ENCODE data around the gene TMEM214.

Gene TMEM214

DNA sequence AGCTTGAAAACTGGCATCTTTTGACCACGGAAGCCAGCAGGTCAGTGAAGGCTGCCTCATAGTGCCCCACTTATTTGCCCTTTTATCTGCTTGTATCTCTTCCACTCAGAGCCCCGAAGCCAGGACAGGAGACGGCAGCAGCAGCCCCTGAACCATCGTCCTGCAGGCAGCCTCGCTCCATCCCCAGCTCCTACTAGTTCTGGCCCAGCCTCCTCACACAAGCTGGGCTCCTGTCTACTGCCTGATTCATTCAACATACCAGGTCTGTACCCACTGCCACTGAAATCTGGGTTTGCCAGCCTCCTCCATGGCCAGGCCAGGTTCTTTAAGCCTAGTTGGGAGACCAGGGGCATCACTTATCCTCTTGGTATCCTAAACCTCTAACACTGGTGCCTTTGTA is 34.6 kb downstream of the TMEM214 start:
- Histone ChIP-seq H3F3A (ENCODE audit: low read depth) (no peaks in the 10 kb centered on the region), H3K36me3 (ENCODE audit: insufficient read depth, low read length) (no peaks in the 10 kb centered on the region), H3K79me2 (ENCODE audit: insufficient read depth, low read length) (peaks cover 43% of the 10 kb centered on the region), H3K9me3 (ENCODE audit: insufficient read depth, low read depth, low read length) (no peaks in the 10 kb centered on the region), H4K20me1 (ENCODE audit: insufficient read depth, low read length, poor library complexity, severe bottlenecking) (peaks cover 21% of the 10 kb centered on the region), H3K4me1 (ENCODE audit: insufficient read depth, low read length, poor library complexity, severe bottlenecking) (peaks cover 25% of the 10 kb centered on the region), H3K9me2 (replicated peaks; ENCODE audit: low read depth, low read length) (no peaks in the 10 kb centered on the region), H3K4me3 (ENCODE audit: low read length, poor library complexity, severe bottlenecking) (no peak overlapping the region), H2AFZ (ENCODE audit: low read length) (no peak overlapping the region), H3K4me2 (ENCODE audit: low read depth, low read length, poor library complexity, severe bottlenecking) (no peak overlapping the region), H3K27me3 (ENCODE audit: insufficient read depth, low read length, poor library complexity, severe bottlenecking) (no peaks in the 10 kb centered on the region), H3K9ac (ENCODE audit: low read depth, low read length, poor library complexity, severe bottlenecking) (no peak overlapping the region)
- TF ChIP-seq, protein P1, sequence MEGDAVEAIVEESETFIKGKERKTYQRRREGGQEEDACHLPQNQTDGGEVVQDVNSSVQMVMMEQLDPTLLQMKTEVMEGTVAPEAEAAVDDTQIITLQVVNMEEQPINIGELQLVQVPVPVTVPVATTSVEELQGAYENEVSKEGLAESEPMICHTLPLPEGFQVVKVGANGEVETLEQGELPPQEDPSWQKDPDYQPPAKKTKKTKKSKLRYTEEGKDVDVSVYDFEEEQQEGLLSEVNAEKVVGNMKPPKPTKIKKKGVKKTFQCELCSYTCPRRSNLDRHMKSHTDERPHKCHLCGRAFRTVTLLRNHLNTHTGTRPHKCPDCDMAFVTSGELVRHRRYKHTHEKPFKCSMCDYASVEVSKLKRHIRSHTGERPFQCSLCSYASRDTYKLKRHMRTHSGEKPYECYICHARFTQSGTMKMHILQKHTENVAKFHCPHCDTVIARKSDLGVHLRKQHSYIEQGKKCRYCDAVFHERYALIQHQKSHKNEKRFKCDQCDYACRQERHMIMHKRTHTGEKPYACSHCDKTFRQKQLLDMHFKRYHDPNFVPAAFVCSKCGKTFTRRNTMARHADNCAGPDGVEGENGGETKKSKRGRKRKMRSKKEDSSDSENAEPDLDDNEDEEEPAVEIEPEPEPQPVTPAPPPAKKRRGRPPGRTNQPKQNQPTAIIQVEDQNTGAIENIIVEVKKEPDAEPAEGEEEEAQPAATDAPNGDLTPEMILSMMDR (conservative IDR thresholded peaks at IDR 0.05; ENCODE audit: low read length): no peak
- no peak for TF ChIP-seq EZH2phosphoT487 (IDR thresholded peaks at IDR 0.05; ENCODE audit: borderline replicate concordance)

DNA sequence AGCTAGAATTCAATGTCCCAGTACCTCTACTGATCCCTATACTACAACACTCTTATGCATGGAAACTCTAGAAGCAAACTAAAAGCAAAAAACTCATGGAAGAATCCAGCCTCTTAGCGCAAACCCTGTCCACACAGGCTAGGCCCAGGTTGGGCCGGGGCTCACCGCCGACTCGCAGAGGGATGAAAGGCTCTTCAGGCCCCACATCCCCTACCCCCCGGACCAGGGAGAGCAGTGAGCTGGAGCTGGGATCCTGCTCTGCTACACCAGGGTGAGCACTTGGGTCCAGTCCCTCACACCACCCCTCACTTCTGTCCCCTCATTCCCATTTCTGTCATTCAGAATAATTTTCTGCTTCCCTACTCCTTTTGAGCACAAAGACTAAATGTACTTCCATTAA is 36.7 kb downstream of the TMEM214 start:
- Histone ChIP-seq H3K36me3 (ENCODE audit: insufficient read depth, low read length) (no peaks in the 10 kb centered on the region), H3F3A (ENCODE audit: low read depth) (no peaks in the 10 kb centered on the region), H3K4me1 (ENCODE audit: insufficient read depth, low read length, poor library complexity, severe bottlenecking) (peaks cover 36% of the 10 kb centered on the region), H4K20me1 (ENCODE audit: insufficient read depth, low read length, poor library complexity, severe bottlenecking) (peaks cover 21% of the 10 kb centered on the region), H3K27me3 (ENCODE audit: insufficient read depth, low read length, poor library complexity, severe bottlenecking) (no peaks in the 10 kb centered on the region), H2AFZ (ENCODE audit: low read length) (no peak overlapping the region), H3K4me2 (ENCODE audit: low read depth, low read length, poor library complexity, severe bottlenecking) (peak overlapping the region; percentile 97), H3K9ac (ENCODE audit: low read depth, low read length, poor library complexity, severe bottlenecking) (peak overlapping the region; percentile 95), H3K4me3 (ENCODE audit: low read length, poor library complexity, severe bottlenecking) (peak overlapping the region; percentile 88), H3K79me2 (ENCODE audit: insufficient read depth, low read length) (peaks cover 43% of the 10 kb centered on the region), H3K9me2 (replicated peaks; ENCODE audit: low read depth, low read length) (no peaks in the 10 kb centered on the region), H3K9me3 (ENCODE audit: insufficient read depth, low read depth, low read length) (no peaks in the 10 kb centered on the region)
- no peak for TF ChIP-seq EZH2phosphoT487 (IDR thresholded peaks at IDR 0.05; ENCODE audit: borderline replicate concordance)
- TF ChIP-seq, protein P1 (conservative IDR thresholded peaks at IDR 0.05; ENCODE audit: low read length): no peak

DNA sequence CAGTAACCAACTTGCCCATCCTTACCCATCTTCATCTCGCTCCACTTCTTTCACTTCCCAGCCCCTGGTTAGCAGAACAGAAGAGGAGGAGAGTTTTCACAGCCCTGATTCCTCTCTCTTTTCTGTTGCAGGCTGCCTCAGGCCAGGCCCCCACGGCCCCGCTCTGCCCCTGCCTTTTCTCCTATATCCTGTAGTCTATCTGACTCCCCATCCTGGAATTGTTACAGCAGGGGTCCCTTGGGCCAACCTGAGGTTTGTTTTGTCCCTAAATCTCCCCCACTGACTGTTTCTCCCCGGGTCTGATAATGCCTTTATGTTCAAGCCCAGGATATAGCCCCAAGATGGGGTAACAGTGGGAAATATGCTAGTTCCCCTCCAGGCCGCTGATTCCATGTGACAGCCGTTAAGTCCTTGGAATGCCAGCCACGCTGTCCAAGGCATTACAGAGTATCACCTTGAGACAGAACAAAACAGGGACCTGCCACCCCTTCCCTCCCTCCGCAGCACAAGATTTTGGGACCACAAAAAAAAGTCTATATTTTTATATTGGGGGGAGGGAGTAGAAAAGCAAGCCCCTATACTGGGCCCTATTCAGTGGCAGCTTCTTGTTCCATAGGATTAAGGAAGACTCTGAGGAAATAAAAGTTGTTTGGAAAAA is 37.3 kb downstream of the TMEM214 start:
- Histone ChIP-seq H4K20me1 (ENCODE audit: insufficient read depth, low read length, poor library complexity, severe bottlenecking) (peaks cover 21% of the 10 kb centered on the region), H2AFZ (ENCODE audit: low read length) (no peak overlapping the region), H3K9me2 (replicated peaks; ENCODE audit: low read depth, low read length) (no peaks in the 10 kb centered on the region), H3K36me3 (ENCODE audit: insufficient read depth, low read length) (no peaks in the 10 kb centered on the region), H3K4me3 (ENCODE audit: low read length, poor library complexity, severe bottlenecking) (peak overlapping the region; percentile 88), H3K4me1 (ENCODE audit: insufficient read depth, low read length, poor library complexity, severe bottlenecking) (peaks cover 42% of the 10 kb centered on the region), H3K9ac (ENCODE audit: low read depth, low read length, poor library complexity, severe bottlenecking) (peak overlapping the region; percentile 95), H3K4me2 (ENCODE audit: low read depth, low read length, poor library complexity, severe bottlenecking) (peak overlapping the region; percentile 97), H3F3A (ENCODE audit: low read depth) (no peaks in the 10 kb centered on the region), H3K9me3 (ENCODE audit: insufficient read depth, low read depth, low read length) (no peaks in the 10 kb centered on the region), H3K27me3 (ENCODE audit: insufficient read depth, low read length, poor library complexity, severe bottlenecking) (no peaks in the 10 kb centered on the region), H3K79me2 (ENCODE audit: insufficient read depth, low read length) (peaks cover 43% of the 10 kb centered on the region)
- TF ChIP-seq, protein P1 (conservative IDR thresholded peaks at IDR 0.05; ENCODE audit: low read length): no peak
- TF ChIP-seq EZH2phosphoT487 (IDR thresholded peaks at IDR 0.05; ENCODE audit: borderline replicate concordance): no peak
